Vagina (tissue), 2 donors: ENCODE data around the gene ZNF385B. TPM values are rescaled to one million over a fixed set of nuclear protein-coding genes. Genes with fewer than 3 reads are reported as not detected.

Experiments
- DNase-seq, 2 donors: peaks; one replicate each; pipeline ENCODE4 v3.0.0-alpha.2; 2017; ENCODE audit errors: extremely low spot score in 2 of 2
- H3K27ac ChIP-seq: fragments of 200-600 bp; sonication (generic); one replicate; pipeline ENCODE4 v1.5.1; 2019
- H3K27me3 ChIP-seq: fragments of 200-600 bp; sonication (generic); one replicate; pipeline ENCODE4 v1.5.1; 2019
- H3K36me3 ChIP-seq, 2 donors: fragments of 200-600 bp; sonication (generic); one replicate each; pipeline ENCODE4 v1.5.1; 2017 to 2019
- H3K4me1 ChIP-seq: fragments of 200-600 bp; sonication (generic); one replicate; pipeline ENCODE4 v1.5.1; 2019
- H3K4me3 ChIP-seq, 2 donors: fragments of 200-600 bp; sonication (generic); 1 replicate in 1 of 2; 2 replicates in 1 of 2; pipeline ENCODE4 v1.5.1; 2016 to 2019
- H3K9me3 ChIP-seq: fragments of 200-600 bp; sonication (generic); one replicate; pipeline ENCODE4 v1.5.1; 2019
- CTCF ChIP-seq, 3 experiments: fragments of 450-650 bp in 2 of 3; fragments of 200-600 bp in 1 of 3; sonication (generic) in 1 of 3; IDR thresholded peaks; one replicate each; pipeline ENCODE4 v1.5.1; 2017 to 2019; ENCODE audit warnings: antibody characterized with exemption in 3 of 3, mild to moderate bottlenecking in 2 of 3, moderate library complexity in 2 of 3
- POLR2A ChIP-seq, 2 donors: fragments of 450-650 bp; IDR thresholded peaks; one replicate each; pipeline ENCODE4 v1.6.1; 2017; ENCODE audit warnings: antibody characterized with exemption in 2 of 2, mild to moderate bottlenecking in 2 of 2, moderate library complexity in 2 of 2
- POLR2AphosphoS5 ChIP-seq, 2 donors: sonication (generic); formaldehyde crosslinking; IDR thresholded peaks; one replicate each; pipeline ENCODE4 v1.9.0; 2017; ENCODE audit warnings: antibody characterized with exemption in 2 of 2, mild to moderate bottlenecking in 2 of 2, low read depth in 1 of 2; ENCODE audit not compliant: insufficient read depth in 1 of 2
- intact Hi-C: fragments of 100-400 bp; cut with DNase I; formaldehyde crosslinking; loops from one replicate; pipeline ENCODE4 v1.15.1; 2023
- total RNA-seq: library from RNA; depleted of rRNA; stranded (reverse); fragments of >200 nt; gene quantifications from one replicate; pipeline ENCODE4 v1.2.3, GENCODE V29; 2016

Gene ZNF385B
- total RNA-seq, 1 donor from 2014 or later: 11.5 TPM

GRCh38 chr2:179773986-179774385 lies 87.4 kb downstream of the ZNF385B start:
- no peaks in the 10 kb centered on the region for H3K27me3 ChIP-seq
- H3K36me3 ChIP-seq: no peaks in the 10 kb centered on the region
- H3K27ac ChIP-seq: no peak overlapping the region
- no peaks in the 10 kb centered on the region for H3K4me1 ChIP-seq
- DNase-seq: no peak
- H3K9me3 ChIP-seq: no peaks in the 10 kb centered on the region
- no peak overlapping the region for H3K4me3 ChIP-seq
- intact Hi-C loops: no loop called here
- TF ChIP-seq POLR2A (IDR thresholded peaks at IDR 0.05) (no peak), POLR2AphosphoS5 (IDR thresholded peaks at IDR 0.05; ENCODE audit: insufficient read depth in 1 of 2, low read depth in 1 of 2) (no peak), CTCF (IDR thresholded peaks at IDR 0.05) (no peak)

GRCh38 chr2:179772346-179772745 lies 89.1 kb downstream of the ZNF385B start:
- no peaks in the 10 kb centered on the region for H3K27me3 ChIP-seq
- H3K4me3 ChIP-seq: no peak overlapping the region
- H3K9me3 ChIP-seq: no peaks in the 10 kb centered on the region
- H3K4me1 ChIP-seq: no peaks in the 10 kb centered on the region
- TF ChIP-seq POLR2A (IDR thresholded peaks at IDR 0.05): no peak
- TF ChIP-seq POLR2AphosphoS5 (IDR thresholded peaks at IDR 0.05; ENCODE audit: insufficient read depth in 1 of 2, low read depth in 1 of 2): no peak
- no peak for TF ChIP-seq CTCF (IDR thresholded peaks at IDR 0.05)
- no peaks in the 10 kb centered on the region for H3K36me3 ChIP-seq
- DNase-seq: no peak
- no peak overlapping the region for H3K27ac ChIP-seq
- intact Hi-C loops: no loop called here

GRCh38 chr2:179771791-179772190 lies 89.6 kb downstream of the ZNF385B start:
- DNase-seq: no peak
- H3K4me1 ChIP-seq: no peaks in the 10 kb centered on the region
- H3K36me3 ChIP-seq: no peaks in the 10 kb centered on the region
- no peak overlapping the region for H3K4me3 ChIP-seq
- H3K27ac ChIP-seq: no peak overlapping the region
- intact Hi-C loops: no loop called here
- no peak for TF ChIP-seq POLR2A (IDR thresholded peaks at IDR 0.05)
- TF ChIP-seq CTCF (IDR thresholded peaks at IDR 0.05): no peak
- no peak for TF ChIP-seq POLR2AphosphoS5 (IDR thresholded peaks at IDR 0.05; ENCODE audit: insufficient read depth in 1 of 2, low read depth in 1 of 2)
- H3K9me3 ChIP-seq: no peaks in the 10 kb centered on the region
- no peaks in the 10 kb centered on the region for H3K27me3 ChIP-seq

GRCh38 chr2:179770029-179770428 lies 91.4 kb downstream of the ZNF385B start:
- Histone ChIP-seq H3K4me3 (no peak overlapping the region), H3K36me3 (no peaks in the 10 kb centered on the region), H3K27me3 (no peaks in the 10 kb centered on the region), H3K4me1 (no peaks in the 10 kb centered on the region), H3K9me3 (no peaks in the 10 kb centered on the region), H3K27ac (no peak overlapping the region)
- no peak for TF ChIP-seq POLR2A (IDR thresholded peaks at IDR 0.05)
- TF ChIP-seq POLR2AphosphoS5 (IDR thresholded peaks at IDR 0.05; ENCODE audit: insufficient read depth in 1 of 2, low read depth in 1 of 2): no peak
- no peak for TF ChIP-seq CTCF (IDR thresholded peaks at IDR 0.05)
- DNase-seq: no peak
- intact Hi-C loops: no loop called here

GRCh38 chr2:179769323-179769722 lies 92.1 kb downstream of the ZNF385B start:
- Histone ChIP-seq H3K36me3 (no peaks in the 10 kb centered on the region), H3K9me3 (no peaks in the 10 kb centered on the region), H3K27ac (no peak overlapping the region), H3K27me3 (no peaks in the 10 kb centered on the region), H3K4me1 (no peaks in the 10 kb centered on the region), H3K4me3 (no peak overlapping the region)
- intact Hi-C loops: no loop called here
- DNase-seq: no peak
- TF ChIP-seq POLR2AphosphoS5 (IDR thresholded peaks at IDR 0.05; ENCODE audit: insufficient read depth in 1 of 2, low read depth in 1 of 2): no peak
- TF ChIP-seq POLR2A (IDR thresholded peaks at IDR 0.05): no peak
- no peak for TF ChIP-seq CTCF (IDR thresholded peaks at IDR 0.05)
